Measurements from ENCODE around the gene WDR45. TPM values are rescaled to one million over a fixed set of nuclear protein-coding genes. Genes with fewer than 3 reads are reported as not detected.

WDR45 gene
- total and polyA plus RNA-seq, 3 donors from 2014 or later = 27.1 to 52.0 (median 43.2) TPM

DNA sequence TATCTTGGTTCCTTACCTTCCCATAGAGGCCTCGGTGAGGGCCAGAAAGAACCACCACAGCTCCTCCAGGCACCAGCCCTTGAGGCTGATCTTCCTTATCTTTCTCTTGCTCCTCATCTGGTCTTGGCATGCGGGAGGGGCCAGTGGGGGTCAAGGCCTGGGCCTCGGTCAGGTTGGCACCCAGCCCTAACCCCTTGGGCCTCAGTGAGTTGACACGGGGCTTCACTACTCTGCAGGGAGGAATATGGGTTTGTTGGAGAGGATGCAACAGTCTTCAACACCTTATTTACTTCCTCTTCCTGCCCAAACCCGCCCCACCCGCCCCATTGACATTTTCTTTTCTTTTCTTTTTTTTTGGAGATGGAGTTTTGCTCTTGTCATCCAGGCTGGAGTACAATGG, 37.9 kb upstream of the WDR45 start:
- no peaks in the 10 kb centered on the region for H3K9me3 ChIP-seq
- H3K4me3 ChIP-seq = no peak overlapping the region
- no peak for TF ChIP-seq POLR2A (IDR thresholded peaks at IDR 0.05)
- TF ChIP-seq, protein P1, sequence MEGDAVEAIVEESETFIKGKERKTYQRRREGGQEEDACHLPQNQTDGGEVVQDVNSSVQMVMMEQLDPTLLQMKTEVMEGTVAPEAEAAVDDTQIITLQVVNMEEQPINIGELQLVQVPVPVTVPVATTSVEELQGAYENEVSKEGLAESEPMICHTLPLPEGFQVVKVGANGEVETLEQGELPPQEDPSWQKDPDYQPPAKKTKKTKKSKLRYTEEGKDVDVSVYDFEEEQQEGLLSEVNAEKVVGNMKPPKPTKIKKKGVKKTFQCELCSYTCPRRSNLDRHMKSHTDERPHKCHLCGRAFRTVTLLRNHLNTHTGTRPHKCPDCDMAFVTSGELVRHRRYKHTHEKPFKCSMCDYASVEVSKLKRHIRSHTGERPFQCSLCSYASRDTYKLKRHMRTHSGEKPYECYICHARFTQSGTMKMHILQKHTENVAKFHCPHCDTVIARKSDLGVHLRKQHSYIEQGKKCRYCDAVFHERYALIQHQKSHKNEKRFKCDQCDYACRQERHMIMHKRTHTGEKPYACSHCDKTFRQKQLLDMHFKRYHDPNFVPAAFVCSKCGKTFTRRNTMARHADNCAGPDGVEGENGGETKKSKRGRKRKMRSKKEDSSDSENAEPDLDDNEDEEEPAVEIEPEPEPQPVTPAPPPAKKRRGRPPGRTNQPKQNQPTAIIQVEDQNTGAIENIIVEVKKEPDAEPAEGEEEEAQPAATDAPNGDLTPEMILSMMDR (IDR thresholded peaks at IDR 0.05) = no peak
- H3K36me3 ChIP-seq (ENCODE audit: low read depth, missing control alignments) = no peaks in the 10 kb centered on the region
- H3K27ac ChIP-seq = no peak overlapping the region
- intact Hi-C loops (cut with DNase I; ENCODE audit: low total_unique reads) = no loop called here
- 72 to 75% methylated on average over 6 of the region's 6 CpGs for WGBS, 2 donors
- H3K27me3 ChIP-seq = no peaks in the 10 kb centered on the region
- DNase-seq = no peak
- no peaks in the 10 kb centered on the region for H3K4me1 ChIP-seq

DNA sequence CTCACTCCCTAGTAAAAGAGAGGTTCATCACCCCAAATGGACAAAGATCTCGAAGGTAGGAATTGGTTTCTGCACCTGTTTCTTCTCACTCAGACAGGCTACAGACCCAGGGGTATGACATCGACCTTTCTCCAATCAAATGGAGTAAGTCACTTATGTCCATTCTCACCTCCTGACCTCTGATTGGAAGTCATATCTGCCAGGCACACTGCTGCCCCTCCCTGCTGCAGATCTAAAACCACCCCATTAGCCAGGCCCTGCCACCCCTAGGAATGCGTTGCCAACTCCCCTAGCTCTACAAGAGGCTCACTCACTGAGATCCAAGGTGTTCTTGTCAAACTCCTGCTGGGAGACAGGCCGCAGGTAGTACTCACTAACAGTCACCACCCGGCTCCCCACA, 37.0 kb upstream of the WDR45 start:
- H3K9me3 ChIP-seq = no peaks in the 10 kb centered on the region
- no peak for DNase-seq
- no peaks in the 10 kb centered on the region for H3K4me1 ChIP-seq
- intact Hi-C loops (cut with DNase I; ENCODE audit: low total_unique reads) = no loop called here
- TF ChIP-seq, protein P1 (IDR thresholded peaks at IDR 0.05) = no peak
- no peak for TF ChIP-seq POLR2A (IDR thresholded peaks at IDR 0.05)
- H3K27me3 ChIP-seq = no peaks in the 10 kb centered on the region
- H3K27ac ChIP-seq = no peak overlapping the region
- H3K4me3 ChIP-seq = no peak overlapping the region
- 90 to 95% methylated on average over 2 to 5 of the region's 5 CpGs for WGBS, 2 donors
- H3K36me3 ChIP-seq (ENCODE audit: low read depth, missing control alignments) = no peaks in the 10 kb centered on the region

DNA sequence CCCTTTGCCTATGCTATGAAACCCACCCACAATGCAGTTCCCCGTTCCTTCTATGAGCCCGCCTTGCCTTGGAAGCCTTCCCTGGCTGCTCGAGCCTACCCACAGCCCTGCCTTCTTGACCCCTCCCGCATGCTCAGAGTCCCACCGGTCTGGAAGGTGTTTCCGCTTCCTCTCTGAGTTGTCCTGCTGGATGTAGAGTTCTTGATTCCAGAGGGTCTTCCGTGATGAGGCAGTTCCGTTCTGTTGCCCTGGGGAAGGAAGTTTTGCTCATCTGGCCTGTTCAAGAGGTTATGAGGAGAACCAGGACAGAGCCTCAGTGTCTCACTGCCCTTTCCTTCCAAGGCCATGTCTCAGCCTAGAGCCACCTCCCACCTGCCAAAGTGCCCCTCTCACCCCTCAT, 36.4 kb upstream of the WDR45 start:
- no peak for DNase-seq
- WGBS, 2 donors = 76 to 88% methylated on average over 5 to 8 of the region's 8 CpGs
- Histone ChIP-seq H3K27ac (no peak overlapping the region), H3K9me3 (no peaks in the 10 kb centered on the region), H3K4me1 (no peaks in the 10 kb centered on the region), H3K36me3 (ENCODE audit: low read depth, missing control alignments) (no peaks in the 10 kb centered on the region), H3K4me3 (no peak overlapping the region), H3K27me3 (no peaks in the 10 kb centered on the region)
- intact Hi-C loops (cut with DNase I; ENCODE audit: low total_unique reads) = no loop called here
- TF ChIP-seq, protein P1 (IDR thresholded peaks at IDR 0.05) = no peak
- no peak for TF ChIP-seq POLR2A (IDR thresholded peaks at IDR 0.05)

DNA sequence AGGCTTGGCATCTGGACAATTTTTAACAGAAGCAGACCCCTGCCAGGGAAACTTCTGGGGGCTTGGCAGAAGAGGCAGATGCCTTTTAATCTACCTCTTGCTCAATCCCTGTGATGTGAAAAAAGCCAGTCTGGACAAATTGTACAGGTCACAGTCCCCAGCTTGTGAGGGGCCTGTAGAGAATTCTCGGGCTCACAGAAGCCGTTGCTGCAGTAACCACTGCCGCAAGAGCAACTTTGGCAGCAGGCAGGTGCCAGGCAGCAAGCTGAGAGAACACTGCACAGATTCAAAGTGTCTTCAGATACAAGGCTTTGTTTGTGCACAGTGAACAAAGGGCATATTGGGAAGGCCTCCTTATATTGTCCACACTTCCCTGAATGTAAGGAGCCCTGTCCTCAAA, 32.1 kb upstream of the WDR45 start:
- H3K9me3 ChIP-seq = no peaks in the 10 kb centered on the region
- intact Hi-C loops (cut with DNase I; ENCODE audit: low total_unique reads) = no loop called here
- no peak for DNase-seq
- H3K27ac ChIP-seq = no peak overlapping the region
- TF ChIP-seq POLR2A (IDR thresholded peaks at IDR 0.05) = no peak
- TF ChIP-seq, protein P1 (IDR thresholded peaks at IDR 0.05) = no peak
- H3K4me3 ChIP-seq = no peak overlapping the region
- 54% methylated on average over 3 of the region's 3 CpGs; no CpG with 5 or more reads in 1 of the 2 donors for WGBS, 2 donors
- H3K36me3 ChIP-seq (ENCODE audit: low read depth, missing control alignments) = no peaks in the 10 kb centered on the region
- no peaks in the 10 kb centered on the region for H3K27me3 ChIP-seq
- H3K4me1 ChIP-seq = no peaks in the 10 kb centered on the region

DNA sequence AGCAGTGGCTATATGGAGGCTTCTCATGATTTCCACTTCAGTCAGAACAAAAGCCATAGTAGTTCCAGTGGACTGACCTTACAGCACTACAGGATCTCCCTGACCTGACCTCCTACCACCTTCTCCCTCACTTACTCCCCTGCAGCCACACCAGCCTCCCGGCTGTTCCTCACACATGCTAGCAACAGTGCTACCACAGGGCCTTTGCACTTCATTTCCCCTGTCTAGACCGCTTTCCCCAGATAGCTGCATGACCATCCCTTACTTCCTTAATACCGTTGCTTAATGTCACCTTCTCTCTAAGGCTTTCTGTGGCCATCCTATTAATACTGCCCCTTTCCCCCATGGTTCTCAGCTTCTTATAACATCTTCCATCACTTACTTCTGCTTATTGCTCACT, 30.7 kb upstream of the WDR45 start:
- 94 to 100% methylated on average over 3 of the region's 3 CpGs for WGBS, 2 donors

More for the DNA sequence above, 30.7 kb upstream of the WDR45 start:
- H3K4me1 ChIP-seq = no peaks in the 10 kb centered on the region
- no peak for DNase-seq
- no peaks in the 10 kb centered on the region for H3K27me3 ChIP-seq
- H3K9me3 ChIP-seq = no peaks in the 10 kb centered on the region
- no peaks in the 10 kb centered on the region for H3K36me3 ChIP-seq (ENCODE audit: low read depth, missing control alignments)
- H3K27ac ChIP-seq = no peak overlapping the region
- H3K4me3 ChIP-seq = no peak overlapping the region
- TF ChIP-seq POLR2A (IDR thresholded peaks at IDR 0.05) = no peak
- TF ChIP-seq, protein P1 (IDR thresholded peaks at IDR 0.05) = no peak
- intact Hi-C loops (cut with DNase I; ENCODE audit: low total_unique reads) = no loop called here
